Cardiac muscle cell (in vitro differentiated cells and primary cell): Measurements from ENCODE around the gene SEMA3B. TPM values are rescaled to one million over a fixed set of nuclear protein-coding genes. Genes with fewer than 3 reads are reported as not detected.
"Not testable (repeated sequence)": the region's sequence is repeated elsewhere in the genome, so short reads cannot be mapped to it uniquely, and the experiment has no call there.

Source experiments
- DNase-seq, 2 donors: peaks; one replicate each; pipeline versions ENCODE4 v3.0.0 to v3.0.0-alpha.2; 2010 to 2017; ENCODE audit warnings: low read depth in 1 of 2, low spot score in 1 of 2
- H3K27ac ChIP-seq: fragments of 200-600 bp; sonication (generic); 2 replicates; pipeline ENCODE4 v1.5.1; 2016
- H3K27me3 ChIP-seq: fragments of 200-600 bp; sonication (generic); 2 replicates; pipeline ENCODE4 v1.6.0; 2016; ENCODE audit warnings: control low read depth
- H3K36me3 ChIP-seq: fragments of 200-600 bp; sonication (generic); 2 replicates; pipeline ENCODE4 v1.5.1; 2016; ENCODE audit warnings: control low read depth
- H3K4me1 ChIP-seq: fragments of 200-600 bp; sonication (generic); 2 replicates; pipeline ENCODE4 v1.8.1; 2017; ENCODE audit warnings: low read depth, mild to moderate bottlenecking, mixed run types
- H3K4me3 ChIP-seq: fragments of 200-600 bp; sonication (generic); 2 replicates; pipeline ENCODE4 v1.5.1; 2016; ENCODE audit warnings: mild to moderate bottlenecking
- H3K9me3 ChIP-seq: fragments of 200-600 bp; sonication (generic); 2 replicates; pipeline ENCODE4 v1.5.1; 2017; ENCODE audit warnings: low read depth, mild to moderate bottlenecking, control low read depth
- CTCF ChIP-seq: IDR thresholded peaks from 2 replicates; pipeline ENCODE4 v1.5.1; 2012; ENCODE audit warnings: low read depth, mild to moderate bottlenecking, low read length
- polyA plus RNA-seq: library from polyadenylated mRNA; unstranded; fragments of >200 nt; fragmentation: Nextera tagmentation; extraction: Ambion mirVana; gene quantifications from 2 replicates; pipeline ENCODE4 v1.2.1, GENCODE V29; 2016
- total RNA-seq: library from RNA; depleted of rRNA; stranded (reverse); fragments of >200 nt; gene quantifications from 2 replicates; pipeline ENCODE4 v1.2.3, GENCODE V29; 2016

The SEMA3B gene
- total and polyA plus RNA-seq, 2 experiments from 2014 or later = 23.1 to 25.9 TPM

GRCh38 chr3:50268276-50268675, 671 bp upstream of the SEMA3B start:
- Histone ChIP-seq H3K9me3 (no peaks in the 10 kb centered on the region), H3K36me3 (no peaks in the 10 kb centered on the region), H3K4me3 (no peak overlapping the region), H3K4me1 (peaks cover 37% of the 10 kb centered on the region), H3K27ac (peak overlapping the region; percentile 98), H3K27me3 (peaks cover 3% of the 10 kb centered on the region)
- DNase-seq = no peak
- TF ChIP-seq CTCF = no peak

GRCh38 chr3:50269460-50269859, 513 bp downstream of the SEMA3B start:
- H3K4me1 ChIP-seq = peaks cover 30% of the 10 kb centered on the region

GRCh38 chr3:50269977-50270413, 1.0 kb downstream of the SEMA3B start:
- no peak for TF ChIP-seq CTCF
- H3K4me3 ChIP-seq = no peak overlapping the region
- H3K9me3 ChIP-seq = no peaks in the 10 kb centered on the region
- no peak for DNase-seq
- H3K4me1 ChIP-seq = peaks cover 29% of the 10 kb centered on the region
- no peak overlapping the region for H3K27ac ChIP-seq
- peaks cover 19% of the 10 kb centered on the region for H3K27me3 ChIP-seq
- no peaks in the 10 kb centered on the region for H3K36me3 ChIP-seq

More at GRCh38 chr3:50269460-50269859, 513 bp downstream of the SEMA3B start:
- Histone ChIP-seq H3K27ac (no peak overlapping the region), H3K9me3 (no peaks in the 10 kb centered on the region), H3K27me3 (peaks cover 14% of the 10 kb centered on the region), H3K36me3 (no peaks in the 10 kb centered on the region), H3K4me3 (no peak overlapping the region)
- DNase-seq = no peak
- no peak for TF ChIP-seq CTCF

- H3K36me3 ChIP-seq = no peaks in the 10 kb centered on the region
- H3K9me3 ChIP-seq = no peaks in the 10 kb centered on the region
- H3K4me3 ChIP-seq = no peak overlapping the region
- no peak for DNase-seq
- TF ChIP-seq CTCF = no peak
- peaks cover 23% of the 10 kb centered on the region for H3K4me1 ChIP-seq
- H3K27ac ChIP-seq = no peak overlapping the region
- H3K27me3 ChIP-seq = peaks cover 25% of the 10 kb centered on the region
These were observed 1.7 kb downstream of the SEMA3B start for GRCh38 chr3:50270422-50271224.

- Histone ChIP-seq H3K9me3 (no peaks in the 10 kb centered on the region), H3K4me1 (peaks cover 15% of the 10 kb centered on the region), H3K36me3 (no peaks in the 10 kb centered on the region), H3K4me3 (no peak overlapping the region), H3K27me3 (peaks cover 33% of the 10 kb centered on the region), H3K27ac (no peak overlapping the region)
- DNase-seq = no peak
- TF ChIP-seq CTCF = no peak
These were observed 2.5 kb downstream of the SEMA3B start for GRCh38 chr3:50271314-50271936.

GRCh38 chr3:50272538-50272910, 3.6 kb downstream of the SEMA3B start:
- H3K4me1 ChIP-seq, H3K36me3 ChIP-seq, DNase-seq, H3K4me3 ChIP-seq, H3K9me3 ChIP-seq, H3K27ac ChIP-seq: not testable (repeated sequence)
- H3K27me3 ChIP-seq = peaks cover 35% of the 10 kb centered on the region
